SK-N-SH treated with all-trans-retinoic acid at 6 μM for 48 hours (cell line): ENCODE results near the gene MAP7.

ENCODE experiments used
- CSDC2 ChIP-seq: fragments of 250-450 bp; sonication (Bioruptor Pico); IDR thresholded peaks from 2 replicates; pipeline ENCODE4 v1.5.0; 2020; ENCODE audit warnings: mild to moderate bottlenecking, moderate library complexity
- ZFP30 ChIP-seq: fragments of 450-650 bp; formaldehyde crosslinking; IDR thresholded peaks from 2 replicates; pipeline ENCODE4 v1.5.0; 2022; ENCODE audit warnings: mild to moderate bottlenecking, moderate library complexity
- ZNF8 ChIP-seq: fragments of 450-650 bp; formaldehyde crosslinking; IDR thresholded peaks from 2 replicates; pipeline ENCODE4 v1.5.0; 2020; ENCODE audit warnings: mild to moderate bottlenecking, moderate library complexity

GRCh38 chr6:136466777-136467176 is 83.4 kb downstream of the MAP7 start:
- no peak for TF ChIP-seq CSDC2 (CRISPR knock-in tag)
- TF ChIP-seq ZNF8: no peak
- no peak for TF ChIP-seq ZFP30 (CRISPR knock-in tag)
